Measurements from ENCODE around the gene MB21D2.

Gene MB21D2

DNA sequence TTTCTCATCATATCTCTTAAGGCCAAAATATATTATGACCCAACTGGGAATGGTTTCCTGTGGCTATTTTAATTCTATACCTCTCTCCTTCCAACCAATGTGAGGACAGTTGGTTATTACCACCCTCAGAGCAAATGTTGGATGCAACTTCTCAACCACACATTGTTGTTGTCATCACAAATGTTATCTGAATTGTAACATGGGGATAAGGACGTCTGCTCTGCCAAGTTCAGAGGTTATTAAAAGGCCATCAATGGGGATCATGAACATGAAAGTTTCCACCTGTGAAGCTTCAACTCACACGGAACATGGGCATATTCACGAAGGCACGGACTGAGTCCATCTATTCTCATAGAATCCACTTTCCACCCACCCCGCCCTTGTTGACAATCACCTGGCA lies 46.8 kb downstream of the MB21D2 start:
- TF ChIP-seq, protein P1, sequence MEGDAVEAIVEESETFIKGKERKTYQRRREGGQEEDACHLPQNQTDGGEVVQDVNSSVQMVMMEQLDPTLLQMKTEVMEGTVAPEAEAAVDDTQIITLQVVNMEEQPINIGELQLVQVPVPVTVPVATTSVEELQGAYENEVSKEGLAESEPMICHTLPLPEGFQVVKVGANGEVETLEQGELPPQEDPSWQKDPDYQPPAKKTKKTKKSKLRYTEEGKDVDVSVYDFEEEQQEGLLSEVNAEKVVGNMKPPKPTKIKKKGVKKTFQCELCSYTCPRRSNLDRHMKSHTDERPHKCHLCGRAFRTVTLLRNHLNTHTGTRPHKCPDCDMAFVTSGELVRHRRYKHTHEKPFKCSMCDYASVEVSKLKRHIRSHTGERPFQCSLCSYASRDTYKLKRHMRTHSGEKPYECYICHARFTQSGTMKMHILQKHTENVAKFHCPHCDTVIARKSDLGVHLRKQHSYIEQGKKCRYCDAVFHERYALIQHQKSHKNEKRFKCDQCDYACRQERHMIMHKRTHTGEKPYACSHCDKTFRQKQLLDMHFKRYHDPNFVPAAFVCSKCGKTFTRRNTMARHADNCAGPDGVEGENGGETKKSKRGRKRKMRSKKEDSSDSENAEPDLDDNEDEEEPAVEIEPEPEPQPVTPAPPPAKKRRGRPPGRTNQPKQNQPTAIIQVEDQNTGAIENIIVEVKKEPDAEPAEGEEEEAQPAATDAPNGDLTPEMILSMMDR (IDR thresholded peaks at IDR 0.05; ENCODE audit: low read depth, low read length): no peak
- H3K4me3 ChIP-seq (ENCODE audit: low read depth, low read length): no peak overlapping the region

DNA sequence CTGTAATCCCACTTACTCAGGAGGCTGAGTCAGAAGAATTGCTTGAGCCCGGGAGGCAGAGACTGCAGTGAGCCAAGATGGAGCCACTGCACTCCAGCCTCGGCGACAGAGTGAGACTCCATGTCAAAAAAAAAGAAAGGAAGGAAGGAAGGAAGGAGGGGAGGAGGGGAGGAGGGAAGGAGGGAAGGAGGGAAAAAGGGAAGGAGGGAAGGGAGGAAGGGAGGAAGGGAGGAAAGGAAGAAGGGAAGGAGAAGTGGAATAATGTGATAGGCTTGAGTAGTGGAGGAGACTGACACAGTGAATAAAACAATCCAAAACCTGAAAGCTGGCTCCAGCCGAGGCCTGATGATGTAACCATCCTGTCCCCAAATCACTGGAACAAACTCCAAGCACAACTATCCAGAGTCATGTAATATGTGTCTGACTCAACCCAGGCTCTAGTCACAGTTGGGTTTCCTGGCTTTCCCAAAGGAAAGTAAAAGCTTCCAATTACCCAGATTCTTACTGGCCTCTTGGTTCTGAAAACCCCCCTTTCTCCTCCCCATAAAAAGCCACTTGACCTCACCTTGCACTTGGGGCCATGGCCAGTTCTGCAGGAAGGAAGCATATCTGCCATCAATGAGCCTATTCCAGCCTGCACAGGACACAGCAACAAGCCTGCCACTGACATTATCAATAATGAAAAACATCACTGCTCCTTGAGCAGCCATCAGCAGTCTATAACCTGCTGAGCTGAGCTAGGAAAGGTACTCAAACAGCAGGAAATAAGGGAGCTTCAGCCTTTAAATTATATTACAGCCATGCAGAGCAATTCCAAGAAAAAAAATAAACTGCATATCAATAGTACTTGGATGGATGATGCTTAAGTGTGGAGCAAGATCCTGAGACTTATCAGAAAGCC lies 48.3 kb downstream of the MB21D2 start:
- no peak overlapping the region for H3K4me3 ChIP-seq (ENCODE audit: low read depth, low read length)

DNA sequence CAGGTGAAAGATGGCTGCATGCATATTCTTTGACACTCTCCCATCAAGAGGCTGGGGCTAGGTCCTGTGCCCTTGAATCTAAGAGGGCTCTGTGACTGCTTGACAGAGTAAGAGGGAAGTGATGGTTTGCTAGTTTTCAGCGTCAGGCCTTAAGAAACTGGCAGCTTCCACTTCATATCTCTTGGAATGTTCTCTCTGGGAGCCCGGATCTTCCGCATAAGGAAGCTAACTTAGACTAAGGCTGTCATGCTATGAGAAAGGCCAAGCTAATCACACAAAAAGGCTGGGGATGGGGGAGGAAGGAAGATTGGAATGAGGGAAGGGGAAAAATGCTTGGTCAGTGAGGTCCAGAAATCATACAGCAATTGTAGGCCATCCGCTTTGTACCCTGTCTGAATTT lies 50.0 kb downstream of the MB21D2 start:
- no peak overlapping the region for H3K4me3 ChIP-seq (ENCODE audit: low read depth, low read length)
- TF ChIP-seq, protein P1 (IDR thresholded peaks at IDR 0.05; ENCODE audit: low read depth, low read length): no peak

More for the DNA sequence above, 48.3 kb downstream of the MB21D2 start:
- TF ChIP-seq, protein P1 (IDR thresholded peaks at IDR 0.05; ENCODE audit: low read depth, low read length): no peak

DNA sequence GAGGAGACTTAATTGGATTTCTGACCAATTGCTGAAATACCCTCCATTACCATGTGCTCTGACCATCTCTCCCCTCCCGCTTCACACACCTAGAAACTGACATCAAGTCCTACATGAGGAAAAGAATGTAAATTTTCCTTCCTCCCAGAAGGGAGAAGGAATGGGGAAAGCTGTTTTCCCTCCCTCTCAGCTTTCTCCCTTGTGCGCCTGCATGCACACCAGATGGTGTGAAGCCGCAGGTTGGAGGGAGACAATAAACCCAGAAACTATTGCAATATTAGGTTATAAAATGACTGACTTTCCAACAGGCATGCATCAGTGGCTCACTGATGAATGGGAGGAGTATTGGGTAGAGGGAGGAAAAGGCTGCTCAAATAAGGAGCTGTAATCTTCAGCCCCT lies 50.9 kb downstream of the MB21D2 start:
- TF ChIP-seq, protein P1 (IDR thresholded peaks at IDR 0.05; ENCODE audit: low read depth, low read length): no peak
- no peak overlapping the region for H3K4me3 ChIP-seq (ENCODE audit: low read depth, low read length)

DNA sequence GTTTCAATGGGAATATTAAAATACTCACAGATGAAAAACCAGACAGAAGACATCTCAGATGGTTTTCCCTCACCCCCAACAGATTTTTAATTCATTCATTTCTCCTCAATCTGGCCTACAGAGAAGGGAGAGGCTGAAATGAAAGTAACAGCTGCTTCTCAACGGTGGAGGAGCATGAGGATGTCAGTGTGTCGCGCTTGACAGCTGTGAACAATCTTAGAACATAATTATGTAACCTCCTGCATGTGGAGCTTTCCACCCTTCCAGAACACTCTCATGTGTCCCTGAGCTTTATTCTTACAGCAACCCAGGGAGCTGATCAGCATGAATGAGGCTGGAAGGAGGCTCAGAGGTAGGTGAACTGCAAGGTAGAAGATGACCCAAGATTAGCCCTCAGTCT lies 52.7 kb downstream of the MB21D2 start:
- TF ChIP-seq, protein P1 (IDR thresholded peaks at IDR 0.05; ENCODE audit: low read depth, low read length): no peak
- no peak overlapping the region for H3K4me3 ChIP-seq (ENCODE audit: low read depth, low read length)

DNA sequence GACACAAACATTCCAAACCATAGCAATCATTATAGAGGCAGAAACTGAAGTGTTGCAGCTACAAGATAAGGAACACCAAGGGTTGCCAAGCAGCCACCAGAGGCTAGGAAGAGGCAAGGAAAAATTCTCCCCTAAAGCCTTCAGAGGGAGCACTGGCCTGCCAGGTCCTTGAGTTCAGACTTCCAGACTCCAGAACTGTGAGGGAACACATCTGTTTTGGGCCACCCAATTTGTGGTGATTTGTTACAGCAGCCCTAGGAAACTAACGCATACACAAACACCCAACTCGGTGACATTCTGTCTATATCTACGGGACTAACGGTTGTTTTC lies 54.6 kb downstream of the MB21D2 start:
- TF ChIP-seq, protein P1 (IDR thresholded peaks at IDR 0.05; ENCODE audit: low read depth, low read length): no peak
- H3K4me3 ChIP-seq (ENCODE audit: low read depth, low read length): no peak overlapping the region

DNA sequence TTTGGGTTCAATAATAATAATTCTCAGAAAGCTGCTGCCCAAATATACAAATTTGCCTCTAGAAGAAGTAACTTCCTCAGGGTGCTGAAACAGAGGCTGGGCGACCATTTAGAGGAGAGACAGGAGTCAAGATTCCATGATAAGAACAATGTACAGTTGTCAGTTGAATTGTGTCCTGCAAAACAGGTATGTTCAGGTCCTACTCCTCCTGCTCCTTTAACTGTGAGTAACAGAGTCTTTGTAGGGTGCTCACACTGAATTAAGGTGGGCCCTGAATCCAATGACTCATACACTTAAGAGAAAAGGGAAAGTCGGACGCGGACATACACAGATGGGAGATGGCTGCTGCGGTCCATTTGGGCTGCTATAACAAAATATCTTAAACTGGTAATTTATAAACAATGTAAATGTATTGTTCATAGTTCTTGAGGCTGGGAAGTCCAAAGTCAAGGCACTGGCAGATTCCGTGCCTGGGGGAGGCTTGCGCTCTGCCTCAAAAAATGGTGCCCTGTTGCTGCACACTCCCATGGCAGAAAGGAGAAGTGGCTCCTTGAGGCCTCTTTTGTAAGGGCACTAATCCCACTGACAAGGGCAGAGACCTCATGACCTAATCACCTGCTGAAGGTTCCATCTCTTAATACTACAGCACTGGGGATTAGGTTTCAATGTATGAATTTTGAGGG lies 55.1 kb downstream of the MB21D2 start:
- no peak overlapping the region for H3K4me3 ChIP-seq (ENCODE audit: low read depth, low read length)
- TF ChIP-seq, protein P1 (IDR thresholded peaks at IDR 0.05; ENCODE audit: low read depth, low read length): no peak
